ENCODE results near the gene CHTOP.

Gene CHTOP

GRCh38 chr1:153606194-153606593, 27.7 kb upstream of the CHTOP start:
- Histone ChIP-seq H3K4me3 (ENCODE audit: low read length) (no peak overlapping the region), H3K36me3 (ENCODE audit: insufficient read depth, low read length) (peaks cover 43% of the 10 kb centered on the region), H3K9me3 (replicated peaks; ENCODE audit: low read length) (no peaks in the 10 kb centered on the region), H3K4me2 (ENCODE audit: low read length) (no peak overlapping the region), H3K9ac (ENCODE audit: low read depth, low read length) (no peak overlapping the region), H3K27me3 (ENCODE audit: control insufficient read depth, insufficient read depth, low read length) (no peaks in the 10 kb centered on the region), H3K4me1 (ENCODE audit: control insufficient read depth, insufficient read depth, low read length) (peaks cover 36% of the 10 kb centered on the region)

- H3K4me1 ChIP-seq (ENCODE audit: control insufficient read depth, insufficient read depth, low read length) = peaks cover 36% of the 10 kb centered on the region
- peak overlapping the region; percentile 94 for H3K4me2 ChIP-seq (ENCODE audit: low read length)
- H3K36me3 ChIP-seq (ENCODE audit: insufficient read depth, low read length) = peaks cover 46% of the 10 kb centered on the region
- peak overlapping the region; percentile 92 for H3K4me3 ChIP-seq (ENCODE audit: low read length)
- H3K9ac ChIP-seq (ENCODE audit: low read depth, low read length) = peak overlapping the region; percentile 90
- no peaks in the 10 kb centered on the region for H3K9me3 ChIP-seq (replicated peaks; ENCODE audit: low read length)
- no peaks in the 10 kb centered on the region for H3K27me3 ChIP-seq (ENCODE audit: control insufficient read depth, insufficient read depth, low read length)
These were observed 26.5 kb upstream of the CHTOP start for GRCh38 chr1:153607381-153607780.

GRCh38 chr1:153608089-153608682, 25.7 kb upstream of the CHTOP start:
- H3K4me1 ChIP-seq (ENCODE audit: control insufficient read depth, insufficient read depth, low read length) = peaks cover 38% of the 10 kb centered on the region
- H3K4me3 ChIP-seq (ENCODE audit: low read length) = peak overlapping the region; percentile 92
- no peaks in the 10 kb centered on the region for H3K27me3 ChIP-seq (ENCODE audit: control insufficient read depth, insufficient read depth, low read length)
- H3K9ac ChIP-seq (ENCODE audit: low read depth, low read length) = peak overlapping the region; percentile 90
- peaks cover 46% of the 10 kb centered on the region for H3K36me3 ChIP-seq (ENCODE audit: insufficient read depth, low read length)
- peak overlapping the region; percentile 94 for H3K4me2 ChIP-seq (ENCODE audit: low read length)
- H3K9me3 ChIP-seq (replicated peaks; ENCODE audit: low read length) = no peaks in the 10 kb centered on the region

- Histone ChIP-seq H3K9ac (ENCODE audit: low read depth, low read length) (peak overlapping the region; percentile 90), H3K4me1 (ENCODE audit: control insufficient read depth, insufficient read depth, low read length) (peaks cover 42% of the 10 kb centered on the region), H3K9me3 (replicated peaks; ENCODE audit: low read length) (no peaks in the 10 kb centered on the region), H3K36me3 (ENCODE audit: insufficient read depth, low read length) (peaks cover 46% of the 10 kb centered on the region), H3K27me3 (ENCODE audit: control insufficient read depth, insufficient read depth, low read length) (no peaks in the 10 kb centered on the region), H3K4me2 (ENCODE audit: low read length) (peak overlapping the region; percentile 94), H3K4me3 (ENCODE audit: low read length) (peak overlapping the region; percentile 92)
These were observed 24.9 kb upstream of the CHTOP start for GRCh38 chr1:153608742-153609584.

GRCh38 chr1:153609585-153609907, 24.3 kb upstream of the CHTOP start:
- H3K4me3 ChIP-seq (ENCODE audit: low read length) = peak overlapping the region; percentile 92
- H3K36me3 ChIP-seq (ENCODE audit: insufficient read depth, low read length) = peaks cover 46% of the 10 kb centered on the region
- peak overlapping the region; percentile 90 for H3K9ac ChIP-seq (ENCODE audit: low read depth, low read length)

GRCh38 chr1:153610334-153610733, 23.5 kb upstream of the CHTOP start:
- Histone ChIP-seq H3K4me3 (ENCODE audit: low read length) (peak overlapping the region; percentile 92), H3K9ac (ENCODE audit: low read depth, low read length) (peak overlapping the region; percentile 90), H3K4me2 (ENCODE audit: low read length) (peak overlapping the region; percentile 94), H3K9me3 (replicated peaks; ENCODE audit: low read length) (no peaks in the 10 kb centered on the region), H3K4me1 (ENCODE audit: control insufficient read depth, insufficient read depth, low read length) (peaks cover 42% of the 10 kb centered on the region), H3K27me3 (ENCODE audit: control insufficient read depth, insufficient read depth, low read length) (no peaks in the 10 kb centered on the region), H3K36me3 (ENCODE audit: insufficient read depth, low read length) (peaks cover 38% of the 10 kb centered on the region)

More at GRCh38 chr1:153609585-153609907, 24.3 kb upstream of the CHTOP start:
- H3K4me1 ChIP-seq (ENCODE audit: control insufficient read depth, insufficient read depth, low read length) = peaks cover 42% of the 10 kb centered on the region
- H3K27me3 ChIP-seq (ENCODE audit: control insufficient read depth, insufficient read depth, low read length) = no peaks in the 10 kb centered on the region
- peak overlapping the region; percentile 94 for H3K4me2 ChIP-seq (ENCODE audit: low read length)
- H3K9me3 ChIP-seq (replicated peaks; ENCODE audit: low read length) = no peaks in the 10 kb centered on the region

- H3K36me3 ChIP-seq (ENCODE audit: insufficient read depth, low read length) = peaks cover 35% of the 10 kb centered on the region
- peak overlapping the region; percentile 94 for H3K4me2 ChIP-seq (ENCODE audit: low read length)
- peak overlapping the region; percentile 92 for H3K4me3 ChIP-seq (ENCODE audit: low read length)
- H3K9ac ChIP-seq (ENCODE audit: low read depth, low read length) = peak overlapping the region; percentile 90
- peaks cover 42% of the 10 kb centered on the region for H3K4me1 ChIP-seq (ENCODE audit: control insufficient read depth, insufficient read depth, low read length)
- no peaks in the 10 kb centered on the region for H3K27me3 ChIP-seq (ENCODE audit: control insufficient read depth, insufficient read depth, low read length)
- no peaks in the 10 kb centered on the region for H3K9me3 ChIP-seq (replicated peaks; ENCODE audit: low read length)
These were observed 23.0 kb upstream of the CHTOP start for GRCh38 chr1:153610811-153611301.

- no peaks in the 10 kb centered on the region for H3K9me3 ChIP-seq (replicated peaks; ENCODE audit: low read length)
- H3K4me1 ChIP-seq (ENCODE audit: control insufficient read depth, insufficient read depth, low read length) = peaks cover 43% of the 10 kb centered on the region
- H3K9ac ChIP-seq (ENCODE audit: low read depth, low read length) = peak overlapping the region; percentile 89
- H3K4me2 ChIP-seq (ENCODE audit: low read length) = peak overlapping the region; percentile 94
- H3K4me3 ChIP-seq (ENCODE audit: low read length) = peak overlapping the region; percentile 92
- H3K27me3 ChIP-seq (ENCODE audit: control insufficient read depth, insufficient read depth, low read length) = no peaks in the 10 kb centered on the region
- H3K36me3 ChIP-seq (ENCODE audit: insufficient read depth, low read length) = peaks cover 30% of the 10 kb centered on the region
These were observed 22.5 kb upstream of the CHTOP start for GRCh38 chr1:153611356-153611755.

GRCh38 chr1:153612111-153612754, 21.6 kb upstream of the CHTOP start:
- peaks cover 21% of the 10 kb centered on the region for H3K36me3 ChIP-seq (ENCODE audit: insufficient read depth, low read length)
- peak overlapping the region; percentile 89 for H3K9ac ChIP-seq (ENCODE audit: low read depth, low read length)
- peak overlapping the region; percentile 92 for H3K4me3 ChIP-seq (ENCODE audit: low read length)
- peaks cover 48% of the 10 kb centered on the region for H3K4me1 ChIP-seq (ENCODE audit: control insufficient read depth, insufficient read depth, low read length)
- no peaks in the 10 kb centered on the region for H3K27me3 ChIP-seq (ENCODE audit: control insufficient read depth, insufficient read depth, low read length)
- no peaks in the 10 kb centered on the region for H3K9me3 ChIP-seq (replicated peaks; ENCODE audit: low read length)
- peak overlapping the region; percentile 94 for H3K4me2 ChIP-seq (ENCODE audit: low read length)

GRCh38 chr1:153612755-153613331, 21.0 kb upstream of the CHTOP start, which contains the start of gene S100A16:
TSS of gene S100A16 (minus strand) at chr1:153613137. CDS start at chr1:153608151, 4,986 bp downstream.
- Histone ChIP-seq H3K27me3 (ENCODE audit: control insufficient read depth, insufficient read depth, low read length) (no peaks in the 10 kb centered on the region), H3K4me3 (ENCODE audit: low read length) (peak within 1 kb of the TSS; percentile 92), H3K4me1 (ENCODE audit: control insufficient read depth, insufficient read depth, low read length) (peaks cover 46% of the 10 kb centered on the region), H3K9me3 (replicated peaks; ENCODE audit: low read length) (no peaks in the 10 kb centered on the region), H3K4me2 (ENCODE audit: low read length) (peak within 1 kb of the TSS; percentile 94), H3K9ac (ENCODE audit: low read depth, low read length) (peak within 1 kb of the TSS; percentile 89), H3K36me3 (ENCODE audit: insufficient read depth, low read length) (peaks cover 15% of the 10 kb centered on the region)

GRCh38 chr1:153613406-153613805, 20.5 kb upstream of the CHTOP start:
- Histone ChIP-seq H3K4me2 (ENCODE audit: low read length) (peak overlapping the region; percentile 94), H3K36me3 (ENCODE audit: insufficient read depth, low read length) (peaks cover 10% of the 10 kb centered on the region), H3K27me3 (ENCODE audit: control insufficient read depth, insufficient read depth, low read length) (no peaks in the 10 kb centered on the region), H3K4me3 (ENCODE audit: low read length) (peak overlapping the region; percentile 92), H3K9ac (ENCODE audit: low read depth, low read length) (peak overlapping the region; percentile 89), H3K9me3 (replicated peaks; ENCODE audit: low read length) (no peaks in the 10 kb centered on the region), H3K4me1 (ENCODE audit: control insufficient read depth, insufficient read depth, low read length) (peaks cover 41% of the 10 kb centered on the region)
